Measurements from ENCODE around the gene KIFC1. TPM values are rescaled to one million over a fixed set of nuclear protein-coding genes. Genes with fewer than 3 reads are reported as not detected.
"Not testable (repeated sequence)": the region's sequence is repeated elsewhere in the genome, so short reads cannot be mapped to it uniquely, and the experiment has no call there.

KIFC1 gene
- total RNA-seq, 1 donor from 2014 or later: 14.8 TPM

- Mint-ChIP-seq H3K4me1 (ENCODE audit: low read depth, unreplicated experiment) (peaks cover 3% of the 10 kb centered on the region), H3K27me3 (ENCODE audit: unreplicated experiment) (no peaks in the 10 kb centered on the region), H3K27ac (ENCODE audit: unreplicated experiment) (no peak overlapping the region), H3K9me3 (ENCODE audit: unreplicated experiment) (peaks cover 3% of the 10 kb centered on the region), H3K4me3 (ENCODE audit: unreplicated experiment) (no peak overlapping the region), H3K36me3 (ENCODE audit: unreplicated experiment) (no peaks in the 10 kb centered on the region)
- TF ChIP-seq CTCF (IDR thresholded peaks at IDR 0.05; ENCODE audit: partially characterized antibody, unreplicated experiment): no peak
- DNase-seq: no peak
These were observed 24.5 kb upstream of the KIFC1 start for GRCh38 chr6:33367009-33367714.

- not testable (repeated sequence) for DNase-seq; H3K9me3 Mint-ChIP-seq (ENCODE audit: unreplicated experiment); H3K27me3 Mint-ChIP-seq (ENCODE audit: unreplicated experiment); H3K27ac Mint-ChIP-seq (ENCODE audit: unreplicated experiment); H3K36me3 Mint-ChIP-seq (ENCODE audit: unreplicated experiment); H3K4me3 Mint-ChIP-seq (ENCODE audit: unreplicated experiment); H3K4me1 Mint-ChIP-seq (ENCODE audit: low read depth, unreplicated experiment)
These were observed 24.0 kb upstream of the KIFC1 start for GRCh38 chr6:33367715-33368025.

GRCh38 chr6:33371901-33372300 is 19.7 kb upstream of the KIFC1 start:
- H3K27ac Mint-ChIP-seq (ENCODE audit: unreplicated experiment); H3K9me3 Mint-ChIP-seq (ENCODE audit: unreplicated experiment); DNase-seq; H3K4me3 Mint-ChIP-seq (ENCODE audit: unreplicated experiment); H3K36me3 Mint-ChIP-seq (ENCODE audit: unreplicated experiment); H3K27me3 Mint-ChIP-seq (ENCODE audit: unreplicated experiment): not testable (repeated sequence)
- peaks cover 17% of the 10 kb centered on the region for H3K4me1 Mint-ChIP-seq (ENCODE audit: low read depth, unreplicated experiment)

- Mint-ChIP-seq H3K27me3 (ENCODE audit: unreplicated experiment) (peaks cover 3% of the 10 kb centered on the region), H3K36me3 (ENCODE audit: unreplicated experiment) (no peaks in the 10 kb centered on the region), H3K4me3 (ENCODE audit: unreplicated experiment) (no peak overlapping the region), H3K27ac (ENCODE audit: unreplicated experiment) (no peak overlapping the region), H3K4me1 (ENCODE audit: low read depth, unreplicated experiment) (peaks cover 17% of the 10 kb centered on the region), H3K9me3 (ENCODE audit: unreplicated experiment) (no peaks in the 10 kb centered on the region)
- TF ChIP-seq CTCF (IDR thresholded peaks at IDR 0.05; ENCODE audit: partially characterized antibody, unreplicated experiment): no peak
- no peak for DNase-seq
These were observed 19.0 kb upstream of the KIFC1 start for GRCh38 chr6:33372526-33373123.

- Mint-ChIP-seq H3K9me3 (ENCODE audit: unreplicated experiment) (no peaks in the 10 kb centered on the region), H3K27ac (ENCODE audit: unreplicated experiment) (no peak overlapping the region)
These were observed 17.4 kb upstream of the KIFC1 start for GRCh38 chr6:33373960-33374910.

More at GRCh38 chr6:33373960-33374910, 17.4 kb upstream of the KIFC1 start:
- peaks cover 17% of the 10 kb centered on the region for H3K4me1 Mint-ChIP-seq (ENCODE audit: low read depth, unreplicated experiment)
- no peak for TF ChIP-seq CTCF (IDR thresholded peaks at IDR 0.05; ENCODE audit: partially characterized antibody, unreplicated experiment)
- no peak for DNase-seq
- no peaks in the 10 kb centered on the region for H3K36me3 Mint-ChIP-seq (ENCODE audit: unreplicated experiment)
- H3K27me3 Mint-ChIP-seq (ENCODE audit: unreplicated experiment): peaks cover 3% of the 10 kb centered on the region
- no peak overlapping the region for H3K4me3 Mint-ChIP-seq (ENCODE audit: unreplicated experiment)
